DMS114 treated with DMSO at 0.1 percent for 48 hours (cell line): ENCODE data around the gene POLR2C.
A peak's percentile ranks its signal among the peaks of the same experiment; 100 is the strongest.
"Not testable (repeated sequence)": the region's sequence is repeated elsewhere in the genome, so short reads cannot be mapped to it uniquely, and the experiment has no call there.

ENCODE experiments used
- DNase-seq: peaks from one replicate; lab custom pipeline; 2025; ENCODE audit not compliant: unreplicated experiment; lab: John Stamatoyannopoulos, UW

POLR2C gene

GRCh38 chr16:57478396-57479204 is 16.1 kb downstream of the POLR2C start:
- no peak for DNase-seq

DNA sequence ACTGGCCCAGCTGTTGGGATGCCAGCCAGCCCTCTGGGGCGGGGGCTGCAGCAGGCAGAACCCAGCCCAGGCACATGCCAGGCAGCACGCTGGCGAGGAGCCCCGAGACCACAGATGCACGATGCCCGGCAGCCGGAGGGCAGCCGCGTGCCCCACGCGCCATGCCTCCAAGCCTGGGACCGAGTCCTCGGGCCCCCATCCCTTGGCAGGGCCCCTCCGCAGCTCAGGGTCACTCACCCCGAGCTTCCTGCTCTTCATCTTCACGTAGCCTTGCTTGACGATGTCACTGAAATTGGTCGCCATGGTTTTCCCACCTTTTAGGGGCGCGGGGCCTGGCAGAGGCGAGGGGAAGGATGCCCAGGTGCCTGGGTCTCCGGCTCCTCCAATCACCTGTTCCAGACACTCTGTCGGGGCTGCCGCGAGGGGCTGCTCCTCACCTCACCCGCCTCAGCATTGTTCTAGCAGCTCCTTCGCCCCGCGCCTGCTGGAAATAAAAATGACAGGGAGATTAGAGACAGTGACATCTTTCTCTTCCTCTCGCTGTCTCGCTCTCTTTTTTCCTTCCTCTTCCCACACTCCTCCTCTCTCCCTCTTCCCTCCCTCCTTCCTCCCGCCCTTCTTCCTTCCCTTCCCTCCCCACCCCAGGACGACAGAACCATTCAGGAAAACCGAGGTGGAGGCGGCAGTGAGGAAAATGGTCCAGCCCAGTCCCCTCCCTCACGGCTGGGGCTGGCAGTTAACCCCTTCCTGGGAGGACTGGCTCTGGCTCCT is 16.9 kb downstream of the POLR2C start:
- no peak for DNase-seq

GRCh38 chr16:57479976-57480753 is 17.7 kb downstream of the POLR2C start:
- DNase-seq, result no peak

DNA sequence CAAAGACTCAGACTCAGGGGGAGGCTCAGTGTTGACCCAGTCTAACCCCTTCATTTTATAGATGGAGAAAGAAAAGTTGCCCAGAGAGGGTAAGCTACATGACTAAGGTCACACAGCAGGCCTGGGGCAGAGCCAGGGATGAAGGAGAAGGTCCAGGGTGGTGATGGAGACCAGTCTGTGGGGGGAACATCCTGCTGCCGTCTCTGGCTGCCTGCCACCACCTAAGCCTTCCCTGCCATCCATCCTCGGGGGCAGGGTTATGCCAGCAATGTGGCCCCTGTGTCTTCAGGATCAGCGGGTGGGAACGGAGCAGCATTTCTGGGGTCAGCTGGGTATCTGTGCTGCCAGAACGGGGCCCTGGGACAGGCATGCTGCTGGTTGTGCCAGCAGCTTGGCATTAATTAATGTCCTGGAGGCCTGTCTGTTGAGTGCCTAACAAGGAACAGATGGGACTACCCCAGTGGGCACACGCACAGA is 18.3 kb downstream of the POLR2C start:
- no peak for DNase-seq

- no peak for DNase-seq
Measured at GRCh38 chr16:57481421-57481820, 18.9 kb downstream of the POLR2C start.

DNA sequence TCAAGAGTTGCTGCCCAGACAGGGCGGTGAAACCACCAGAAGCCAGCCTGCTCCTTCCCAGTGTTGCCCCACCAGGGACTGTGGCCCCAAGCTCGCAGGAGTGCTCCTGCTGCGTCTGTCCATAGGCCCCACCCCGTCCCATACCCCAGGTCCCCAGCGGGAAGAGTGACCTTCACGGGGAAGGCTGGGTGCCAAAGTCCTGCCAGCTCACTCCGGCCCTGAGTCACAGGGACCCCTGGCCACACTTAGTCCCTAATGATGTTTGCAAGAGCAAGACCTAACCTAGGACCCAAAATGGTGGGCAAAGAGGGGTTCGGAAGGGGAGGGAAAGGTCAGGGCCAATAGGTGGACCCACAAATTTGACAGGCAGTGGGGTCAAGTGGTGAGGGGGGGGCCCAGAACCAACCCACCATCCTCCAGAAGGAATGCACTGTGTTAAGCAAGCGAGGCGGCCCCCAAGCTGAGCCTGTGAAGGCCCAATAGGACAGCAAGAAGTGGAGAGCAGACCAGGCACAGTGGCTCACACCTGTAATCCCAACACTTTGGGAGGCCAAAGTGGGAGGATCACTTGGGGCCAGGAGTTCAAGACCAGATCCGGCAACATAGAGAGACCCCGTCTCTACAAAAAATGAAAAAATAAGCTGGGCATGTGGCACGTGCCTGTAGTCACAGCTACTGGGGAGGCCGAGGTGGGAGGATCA is 20.5 kb downstream of the POLR2C start:
- no peak for DNase-seq

DNA sequence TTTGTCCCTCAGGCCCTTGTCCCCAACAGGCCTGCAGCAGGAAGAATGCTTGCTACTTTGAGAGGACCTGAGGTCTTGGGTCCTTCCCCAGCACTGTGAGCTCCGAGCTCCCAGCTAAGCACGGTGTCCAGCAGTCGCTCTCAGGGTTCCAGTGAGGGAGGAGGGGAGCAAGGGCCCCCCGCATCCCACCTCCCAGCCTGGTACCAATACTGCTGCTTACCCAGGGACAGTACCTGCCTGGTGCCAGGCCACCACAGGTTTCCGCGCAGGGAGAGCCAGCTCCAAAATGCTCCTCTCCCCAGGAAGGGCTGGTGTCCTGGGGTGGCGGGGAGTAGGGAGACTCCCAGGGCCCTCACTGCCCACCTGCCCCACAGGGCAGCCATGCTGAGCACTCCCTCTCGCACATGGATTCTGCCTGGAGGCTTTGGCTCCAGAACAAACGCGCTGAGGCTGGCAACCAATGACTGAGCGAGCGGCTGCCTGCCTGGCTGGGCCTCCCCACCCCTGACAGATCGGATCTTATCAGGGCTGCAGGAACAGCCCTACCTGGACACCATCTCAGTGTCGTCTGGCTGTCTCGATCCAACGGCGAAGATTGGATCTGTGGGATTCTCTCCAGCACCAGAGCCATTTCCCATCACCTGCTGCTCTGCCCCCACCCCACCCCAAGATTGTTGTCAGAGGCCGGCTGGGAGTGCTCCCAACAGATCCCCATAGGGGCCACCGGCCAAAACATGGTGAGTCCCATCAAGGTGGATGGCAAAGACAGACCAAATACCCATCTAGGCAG is 21.4 kb downstream of the POLR2C start:
- DNase-seq, result no peak

DNA sequence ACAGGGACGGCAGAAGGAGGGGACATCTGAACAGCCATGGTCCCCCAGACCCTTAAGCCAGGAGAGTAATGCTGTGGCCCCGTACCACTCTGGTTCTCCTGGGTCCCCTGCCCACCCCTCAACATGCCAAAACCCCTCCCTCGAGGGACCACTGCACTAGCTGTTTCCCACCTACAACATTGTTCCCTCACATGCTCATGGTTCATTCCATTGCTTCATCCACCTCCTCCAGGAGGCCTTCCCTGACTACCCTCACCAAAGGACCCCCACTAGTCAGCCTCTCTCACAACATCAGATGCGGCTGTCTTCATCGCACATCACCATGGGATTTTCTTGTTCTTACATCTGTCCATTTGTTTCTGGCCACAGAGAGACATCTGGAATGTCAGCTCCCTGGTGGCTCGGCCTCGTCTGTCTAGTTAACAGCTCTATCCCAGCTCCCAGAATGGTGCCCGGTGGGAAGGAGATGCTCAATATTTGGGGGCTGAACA is 22.1 kb downstream of the POLR2C start:
- DNase-seq, result no peak

GRCh38 chr16:57485091-57485915 is 22.8 kb downstream of the POLR2C start:
- no peak for DNase-seq

DNA sequence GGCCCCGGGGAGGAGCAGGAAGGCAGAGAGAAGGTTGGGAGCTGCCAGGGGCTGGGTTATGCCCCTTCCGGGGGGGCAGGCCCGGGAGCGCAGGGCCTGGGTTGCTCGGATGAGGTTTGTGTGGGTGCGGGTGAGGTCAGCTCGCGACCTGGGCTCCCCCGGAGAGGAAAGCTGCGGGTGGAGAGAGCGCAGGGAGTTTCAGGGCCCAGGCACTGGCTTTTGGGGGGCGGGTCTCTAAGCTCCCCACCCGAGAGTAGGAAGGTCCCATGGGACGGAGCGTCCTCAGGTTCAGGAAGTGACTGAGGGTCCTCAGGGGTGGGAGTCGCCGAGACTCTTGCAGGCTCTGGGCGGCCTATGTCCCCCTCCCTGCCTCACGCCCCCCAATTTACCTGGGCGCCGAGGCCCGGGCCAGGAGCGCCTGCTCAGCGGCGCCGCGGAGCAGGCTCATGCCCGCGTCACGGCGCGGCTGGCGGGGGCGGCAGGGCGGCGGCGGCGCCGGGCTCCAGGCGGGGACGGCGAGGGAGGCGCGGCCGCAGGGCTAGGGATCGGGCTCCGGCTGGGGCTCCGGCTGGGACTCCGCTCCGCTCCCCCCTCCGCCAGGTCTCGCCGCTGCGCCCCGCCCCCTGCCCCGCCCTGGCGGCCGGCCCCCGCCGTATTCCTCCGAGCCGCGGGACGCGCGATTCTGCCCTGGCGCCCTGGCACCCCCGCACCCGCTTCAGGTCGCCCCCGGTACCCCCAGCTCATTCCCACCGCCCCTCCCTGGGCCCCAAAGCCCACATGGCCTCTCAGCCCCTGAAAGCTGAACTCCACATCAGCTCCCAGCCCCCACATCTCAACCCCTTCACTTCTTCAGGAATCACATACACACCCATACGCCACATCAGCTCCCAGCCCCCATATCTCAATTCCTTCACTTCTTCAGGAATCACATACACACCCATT is 23.7 kb downstream of the POLR2C start, which contains the start of gene DOK4:
Gene DOK4 (minus strand): TSS at position 578 of the 942 bp plus-strand sequence. CDS start 6,986 bp downstream, outside the sequence.
- peak; percentile 31 for DNase-seq

DNA sequence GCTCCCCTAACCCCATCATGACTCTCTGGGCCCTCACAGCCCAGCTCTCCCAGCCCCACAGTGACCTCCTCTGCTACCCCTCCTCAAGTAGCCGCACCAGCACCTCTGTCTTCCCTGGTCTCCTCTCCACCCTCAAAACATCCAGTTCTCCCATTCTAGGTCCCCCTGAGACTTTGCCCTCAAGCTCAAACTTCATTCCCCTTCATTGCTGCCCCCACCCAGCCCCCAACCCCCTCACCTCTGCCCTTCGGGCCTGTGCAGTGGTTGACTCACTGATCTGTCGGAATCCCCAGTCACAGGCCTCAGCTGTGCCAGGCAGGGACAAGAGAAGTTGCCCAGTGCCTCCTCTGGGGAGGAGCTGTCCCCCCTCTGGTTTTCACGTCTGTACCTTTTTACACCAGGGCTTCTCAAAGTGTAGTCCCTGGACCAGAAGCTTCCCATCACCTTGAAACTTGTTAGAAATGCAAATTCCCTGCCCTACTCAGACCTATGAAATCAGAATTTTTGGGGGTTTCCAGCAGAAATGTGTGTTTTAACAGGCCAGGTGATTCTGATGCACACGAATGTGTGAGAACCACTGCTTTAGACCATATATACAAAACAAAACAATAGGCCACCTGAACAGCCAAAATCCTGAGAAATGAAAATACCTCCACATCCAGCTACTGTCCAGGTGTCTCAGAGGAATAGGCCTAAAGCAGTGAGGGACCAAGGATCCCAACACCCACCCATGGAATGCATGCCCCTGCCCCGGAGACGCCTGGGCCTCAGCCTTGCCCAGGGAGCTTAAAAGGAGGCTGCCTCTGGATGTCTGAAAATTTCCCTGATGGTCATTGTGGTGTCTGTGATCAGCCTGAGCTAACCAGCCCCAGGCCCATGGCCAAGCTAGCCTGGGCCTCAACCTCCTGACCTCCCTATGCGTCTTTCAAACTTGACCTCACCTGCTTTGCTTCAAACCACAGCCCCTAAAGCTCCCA is 24.7 kb downstream of the POLR2C start:
- no peak for DNase-seq

DNA sequence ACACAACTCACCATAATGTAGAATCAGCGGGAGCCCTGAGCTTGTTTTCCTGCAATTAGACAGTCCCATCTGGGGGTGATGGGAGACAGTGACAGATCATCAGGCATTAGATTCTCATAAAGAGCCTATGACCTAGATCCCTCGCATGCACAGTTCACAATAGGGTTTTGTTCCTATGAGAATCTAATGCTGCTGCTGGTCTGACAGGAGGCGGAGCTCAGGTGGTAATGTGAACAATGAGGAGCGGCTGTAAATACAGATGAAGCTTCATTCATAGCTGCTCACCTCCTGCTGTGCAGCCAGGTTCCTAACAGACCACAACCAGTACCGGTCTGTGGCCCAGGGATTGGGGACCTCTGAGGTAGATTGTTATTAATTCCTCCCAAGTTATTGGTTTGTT is 26.8 kb downstream of the POLR2C start:
- DNase-seq, result no peak

DNA sequence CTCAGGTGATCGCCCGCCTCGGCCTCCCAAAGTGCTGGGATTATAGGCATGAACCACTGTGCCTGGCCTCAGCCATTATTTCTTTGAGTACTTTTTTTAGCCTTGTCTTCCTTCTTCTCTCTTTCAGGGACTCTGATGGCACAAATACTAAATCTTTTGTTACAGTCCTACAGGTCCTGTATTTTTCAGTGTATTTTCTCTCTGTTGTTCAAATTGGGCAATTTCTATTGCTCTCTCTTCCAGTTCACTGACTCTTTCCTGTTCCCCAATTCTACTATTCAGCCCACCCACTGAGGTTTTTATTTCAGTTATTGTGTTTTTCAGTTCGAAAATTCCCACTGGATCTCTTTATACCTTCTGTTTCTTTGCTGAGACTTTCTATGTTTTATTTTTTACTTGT is 31.3 kb downstream of the POLR2C start:
- no peak for DNase-seq

DNA sequence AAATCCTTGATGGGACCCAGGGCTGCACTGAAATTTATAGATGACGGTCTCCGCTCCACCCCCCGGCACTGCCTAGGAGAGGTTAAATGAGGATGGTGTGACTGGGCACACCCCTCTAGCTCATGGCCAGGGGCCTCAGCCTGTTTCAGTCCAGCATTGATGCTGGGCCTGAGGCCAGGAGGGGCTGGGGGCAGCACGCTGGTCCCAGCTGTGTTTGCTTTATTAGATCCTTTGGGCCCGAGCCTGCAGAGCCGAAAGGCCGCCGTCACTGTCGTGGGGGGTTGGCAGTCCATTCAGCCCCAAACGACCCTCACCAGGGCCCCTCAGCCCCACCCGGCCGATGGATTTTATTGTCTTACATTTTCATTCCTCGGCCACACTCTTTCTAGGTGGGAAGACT is 34.6 kb downstream of the POLR2C start:
- DNase-seq, result no peak

GRCh38 chr16:57498031-57498430 is 35.6 kb downstream of the POLR2C start:
- DNase-seq, result no peak

- DNase-seq, result not testable (repeated sequence)
Measured at GRCh38 chr16:57499941-57500340, 37.5 kb downstream of the POLR2C start.
